GM13976 (cell line): ENCODE data around the gene SLC6A19.

ENCODE experiments used
- DNase-seq: peaks from one replicate; pipeline ENCODE4 v3.0.0; 2012; ENCODE audit warnings: low spot score
- in situ Hi-C: fragments of 300-500 bp; cut with MboI; formaldehyde crosslinking; loops from one replicate; pipeline ENCODE4 v1.12.0; 2022; ENCODE audit warnings: low sequenced_read_pairs, mixed read lengths, inconsistent platforms; ENCODE audit not compliant: unreplicated experiment
- TF ChIP-seq, protein P1 (sequence below): IDR thresholded peaks from 2 replicates; pipeline ENCODE4 v1.5.1; 2012; ENCODE audit warnings: borderline replicate concordance, mild to moderate bottlenecking; ENCODE audit not compliant: insufficient read depth; ENCODE audit errors: extremely low read depth, missing control alignments, control extremely low read depth

SLC6A19 gene

DNA sequence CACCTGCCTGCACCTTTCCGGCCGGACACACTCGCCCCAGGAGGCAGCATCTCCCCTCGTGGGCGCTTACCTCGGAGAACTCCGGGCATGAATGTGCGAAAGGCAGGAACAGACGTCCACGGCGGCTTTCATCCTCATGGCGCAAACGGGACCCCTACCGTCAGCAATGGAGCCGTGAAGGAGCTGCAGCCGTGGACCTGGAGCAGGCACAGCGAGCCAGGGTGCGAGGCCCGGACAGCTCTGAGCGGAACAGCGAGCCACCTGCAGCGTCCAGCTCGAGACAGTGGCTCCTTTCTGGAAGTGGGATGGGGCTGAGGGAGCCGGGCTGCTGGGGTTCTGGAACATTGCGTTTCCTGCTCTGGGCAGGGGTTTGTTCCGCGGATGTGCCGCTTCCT, 7.8 kb upstream of the SLC6A19 start:
- in situ Hi-C loops, result no loop called here
- TF ChIP-seq, protein P1, sequence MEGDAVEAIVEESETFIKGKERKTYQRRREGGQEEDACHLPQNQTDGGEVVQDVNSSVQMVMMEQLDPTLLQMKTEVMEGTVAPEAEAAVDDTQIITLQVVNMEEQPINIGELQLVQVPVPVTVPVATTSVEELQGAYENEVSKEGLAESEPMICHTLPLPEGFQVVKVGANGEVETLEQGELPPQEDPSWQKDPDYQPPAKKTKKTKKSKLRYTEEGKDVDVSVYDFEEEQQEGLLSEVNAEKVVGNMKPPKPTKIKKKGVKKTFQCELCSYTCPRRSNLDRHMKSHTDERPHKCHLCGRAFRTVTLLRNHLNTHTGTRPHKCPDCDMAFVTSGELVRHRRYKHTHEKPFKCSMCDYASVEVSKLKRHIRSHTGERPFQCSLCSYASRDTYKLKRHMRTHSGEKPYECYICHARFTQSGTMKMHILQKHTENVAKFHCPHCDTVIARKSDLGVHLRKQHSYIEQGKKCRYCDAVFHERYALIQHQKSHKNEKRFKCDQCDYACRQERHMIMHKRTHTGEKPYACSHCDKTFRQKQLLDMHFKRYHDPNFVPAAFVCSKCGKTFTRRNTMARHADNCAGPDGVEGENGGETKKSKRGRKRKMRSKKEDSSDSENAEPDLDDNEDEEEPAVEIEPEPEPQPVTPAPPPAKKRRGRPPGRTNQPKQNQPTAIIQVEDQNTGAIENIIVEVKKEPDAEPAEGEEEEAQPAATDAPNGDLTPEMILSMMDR, result no peak
- DNase-seq, result no peak

DNA sequence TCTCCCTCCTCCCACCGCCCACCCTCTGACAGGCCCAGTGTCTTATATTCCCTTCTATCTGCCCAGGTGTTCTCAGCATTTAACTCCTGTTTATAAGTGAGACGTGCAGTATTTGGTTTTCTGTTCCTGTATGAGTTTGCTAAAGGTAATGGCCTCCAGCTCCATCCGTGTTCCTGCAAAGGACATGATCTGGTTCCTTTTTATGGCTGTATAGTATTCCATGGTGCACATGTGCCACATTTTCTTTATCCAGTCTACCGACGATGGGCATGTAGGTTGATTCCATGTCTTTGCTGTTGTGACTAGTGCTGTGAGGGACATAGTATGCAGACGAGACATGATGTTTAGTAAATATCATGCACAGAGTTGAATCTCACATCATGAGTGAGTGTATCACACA, 7.0 kb upstream of the SLC6A19 start:
- in situ Hi-C loops, result no loop called here
- DNase-seq, result no peak

DNA sequence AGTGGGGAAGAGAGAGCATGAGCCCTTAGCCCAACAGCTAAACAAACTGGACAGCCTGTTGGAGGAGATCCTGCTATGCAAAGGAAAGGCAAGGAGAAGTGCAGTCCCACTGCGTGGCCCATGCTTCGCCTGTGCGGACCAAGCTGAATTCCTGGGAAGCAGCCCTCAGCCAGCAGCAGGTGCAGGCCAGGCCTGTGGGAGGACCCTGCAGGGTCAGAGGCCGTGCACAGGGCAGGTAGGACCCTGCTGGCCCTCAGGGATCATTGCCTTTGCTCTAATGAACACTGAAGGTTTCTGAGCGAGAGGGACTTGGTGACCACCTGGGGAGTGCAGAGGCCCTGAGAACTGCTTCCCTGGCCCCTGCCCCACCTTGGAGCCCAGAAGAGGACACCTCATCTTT, 6.0 kb upstream of the SLC6A19 start:
- in situ Hi-C loops, result no loop called here
- TF ChIP-seq, protein P1, result no peak
- DNase-seq, result no peak

More for the DNA sequence above, 7.0 kb upstream of the SLC6A19 start:
- TF ChIP-seq, protein P1, result no peak

DNA sequence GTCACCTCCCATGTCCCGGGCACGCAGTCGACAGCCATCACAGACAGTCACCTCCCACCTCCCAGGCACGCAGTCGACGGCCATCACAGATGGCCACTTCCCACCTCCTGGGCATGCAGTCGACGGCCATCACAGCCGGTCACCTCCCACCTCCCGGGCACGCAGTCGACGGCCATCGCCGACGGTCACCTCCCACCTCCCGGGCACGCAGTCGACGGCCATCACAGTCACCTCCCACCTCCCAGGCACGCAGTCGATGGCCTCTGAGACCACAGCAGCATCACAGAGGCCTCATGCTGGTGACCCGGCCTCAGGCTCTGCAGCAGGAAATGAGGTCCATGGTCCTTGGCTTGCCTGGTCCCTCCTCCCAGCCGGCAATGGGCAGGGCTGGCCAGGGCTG, 5.5 kb upstream of the SLC6A19 start:
- in situ Hi-C loops, result no loop called here
- TF ChIP-seq, protein P1, result no peak
- DNase-seq, result no peak

DNA sequence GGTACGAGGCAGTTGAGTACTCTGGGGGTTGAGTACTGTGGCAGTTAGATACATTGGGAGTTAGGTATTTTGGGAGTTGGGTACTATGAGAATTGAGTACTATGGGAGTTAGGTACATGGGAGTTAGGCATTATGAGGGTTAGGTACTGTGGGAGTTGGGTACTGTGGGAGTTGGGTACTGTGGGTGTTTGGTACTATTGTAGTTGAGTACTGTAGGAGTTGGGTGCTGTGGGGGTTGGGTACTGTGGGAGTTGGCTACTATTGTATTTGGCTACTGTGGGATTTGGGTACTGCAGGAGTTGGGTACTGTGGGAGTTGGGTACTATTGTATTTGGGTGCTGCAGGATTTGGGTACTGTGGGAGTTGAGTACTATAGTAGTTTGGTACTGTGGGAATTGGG, 4.8 kb upstream of the SLC6A19 start:
- no peak for DNase-seq
- in situ Hi-C loops, result no loop called here
- TF ChIP-seq, protein P1, result no peak

DNA sequence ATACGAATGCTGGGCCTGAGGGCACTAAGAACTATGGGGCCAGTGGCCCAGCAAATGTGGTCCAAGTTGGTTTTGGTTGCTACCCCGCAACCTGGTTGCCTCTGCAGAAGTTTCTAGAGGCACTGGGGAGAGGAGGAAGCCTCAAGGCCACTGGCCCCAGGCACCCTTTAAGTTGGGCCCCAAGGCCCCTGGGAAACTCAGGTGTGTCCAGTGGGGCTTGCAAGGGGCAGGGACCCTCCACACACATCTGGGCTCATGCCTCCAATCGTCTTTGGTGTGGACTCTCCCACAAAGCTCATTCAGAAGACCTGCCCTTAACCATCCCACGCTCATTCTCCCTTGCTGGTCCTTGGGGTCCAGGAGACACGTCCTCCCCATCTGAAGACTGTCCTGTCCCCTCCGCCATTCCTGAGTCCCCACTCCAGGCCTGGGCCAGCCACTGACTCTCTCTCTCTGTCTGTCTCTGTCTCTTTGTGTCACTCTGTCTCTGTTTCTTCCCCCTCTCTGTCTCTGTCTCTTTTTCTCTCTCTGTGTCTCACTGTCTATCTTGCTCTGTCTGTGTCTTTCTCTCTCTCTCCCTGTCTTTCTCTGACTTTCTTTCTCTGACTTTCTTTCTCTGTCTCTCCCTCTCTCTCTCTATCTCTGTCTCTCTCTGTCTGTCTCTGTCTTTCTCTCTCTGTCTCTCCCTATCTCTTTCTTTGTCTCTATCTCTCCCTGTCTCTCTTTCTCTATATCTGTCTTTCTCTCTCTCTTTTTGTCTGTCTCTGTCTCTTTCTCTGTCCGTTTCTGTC, 3.3 kb upstream of the SLC6A19 start:
- in situ Hi-C loops, result no loop called here
- DNase-seq, result no peak
- TF ChIP-seq, protein P1, result no peak

DNA sequence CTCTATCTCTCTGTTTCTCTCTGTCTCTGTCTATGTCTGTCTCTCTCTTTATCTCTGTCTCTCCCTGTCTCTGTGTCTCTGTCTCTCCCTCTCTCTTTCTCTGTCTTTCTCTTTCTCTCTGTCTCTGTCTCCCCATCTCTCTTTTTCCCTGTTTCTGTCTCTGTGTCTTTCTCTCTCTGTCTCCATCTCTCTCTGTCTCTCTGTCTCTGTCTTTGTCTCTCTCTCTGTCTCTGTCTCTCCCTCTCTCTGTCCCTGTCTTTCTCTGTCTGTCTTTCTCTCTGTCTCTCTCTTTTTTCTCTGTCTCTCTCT, 2.1 kb upstream of the SLC6A19 start:
- TF ChIP-seq, protein P1, result no peak

More for the DNA sequence above, 2.1 kb upstream of the SLC6A19 start:
- in situ Hi-C loops, result no loop called here
- DNase-seq, result no peak
